Hepatocyte (in vitro differentiated cells): ENCODE data around the gene LYRM9.

ENCODE experiments used
- EZH2phosphoT487 ChIP-seq: fragments of 200-600 bp; sonication (generic); IDR thresholded peaks from one replicate; pipeline ENCODE4 v1.6.1; 2018; ENCODE audit warnings: antibody characterized with exemption, mild to moderate bottlenecking, low read depth, moderate library complexity; ENCODE audit not compliant: unreplicated experiment, severe bottlenecking
- TF ChIP-seq, protein P1 (sequence below): fragments of 200-600 bp; sonication (generic); IDR thresholded peaks from 2 replicates; pipeline ENCODE4 v1.5.1; 2016; ENCODE audit warnings: antibody characterized with exemption, mild to moderate bottlenecking; ENCODE audit not compliant: poor library complexity

DNA sequence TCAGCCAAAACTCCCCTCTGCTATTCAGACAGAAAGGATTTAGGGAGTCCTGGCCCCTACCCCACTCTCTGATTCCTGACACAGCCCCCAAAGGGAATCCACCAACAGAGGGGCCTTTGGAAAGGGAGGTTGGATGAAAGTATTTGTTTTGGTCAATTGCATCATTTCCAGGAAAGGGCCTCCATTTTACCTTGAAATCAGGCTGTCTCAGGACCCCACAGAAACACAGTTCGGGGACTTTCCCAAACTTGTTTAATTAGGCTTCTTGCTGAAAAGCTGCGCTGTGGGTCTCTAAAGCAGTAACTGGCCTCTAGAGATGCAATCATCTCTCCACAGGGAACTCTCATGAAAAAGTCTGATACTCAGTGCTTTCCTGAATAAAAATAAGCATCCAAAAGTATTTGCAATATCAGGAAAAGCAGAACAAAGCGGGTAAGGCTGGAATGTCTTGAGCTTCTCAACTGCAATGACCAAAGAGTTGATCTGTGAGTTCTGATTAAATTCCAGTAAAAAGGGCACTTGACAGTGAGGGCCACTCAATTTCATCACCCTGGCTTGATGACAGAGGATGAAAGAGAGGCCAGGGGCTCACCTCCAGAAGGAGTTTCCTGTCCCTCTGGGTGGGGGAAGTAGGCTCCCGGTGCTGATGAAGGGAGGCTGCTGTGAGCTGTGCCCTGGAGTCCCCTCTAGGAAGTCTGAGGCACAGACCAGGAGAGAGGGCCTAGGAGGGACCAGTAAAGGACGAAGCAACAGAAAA lies 36.3 kb downstream of the LYRM9 start:
- TF ChIP-seq, protein P1, sequence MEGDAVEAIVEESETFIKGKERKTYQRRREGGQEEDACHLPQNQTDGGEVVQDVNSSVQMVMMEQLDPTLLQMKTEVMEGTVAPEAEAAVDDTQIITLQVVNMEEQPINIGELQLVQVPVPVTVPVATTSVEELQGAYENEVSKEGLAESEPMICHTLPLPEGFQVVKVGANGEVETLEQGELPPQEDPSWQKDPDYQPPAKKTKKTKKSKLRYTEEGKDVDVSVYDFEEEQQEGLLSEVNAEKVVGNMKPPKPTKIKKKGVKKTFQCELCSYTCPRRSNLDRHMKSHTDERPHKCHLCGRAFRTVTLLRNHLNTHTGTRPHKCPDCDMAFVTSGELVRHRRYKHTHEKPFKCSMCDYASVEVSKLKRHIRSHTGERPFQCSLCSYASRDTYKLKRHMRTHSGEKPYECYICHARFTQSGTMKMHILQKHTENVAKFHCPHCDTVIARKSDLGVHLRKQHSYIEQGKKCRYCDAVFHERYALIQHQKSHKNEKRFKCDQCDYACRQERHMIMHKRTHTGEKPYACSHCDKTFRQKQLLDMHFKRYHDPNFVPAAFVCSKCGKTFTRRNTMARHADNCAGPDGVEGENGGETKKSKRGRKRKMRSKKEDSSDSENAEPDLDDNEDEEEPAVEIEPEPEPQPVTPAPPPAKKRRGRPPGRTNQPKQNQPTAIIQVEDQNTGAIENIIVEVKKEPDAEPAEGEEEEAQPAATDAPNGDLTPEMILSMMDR = no peak
- no peak for TF ChIP-seq EZH2phosphoT487
